GM19240 (cell line): Measurements from ENCODE around the gene JARID2.

Experiments
- DNase-seq: peaks from one replicate; pipeline ENCODE4 v3.0.0; 2011; ENCODE audit warnings: low spot score; ENCODE audit not compliant: insufficient read length

Gene JARID2

DNA sequence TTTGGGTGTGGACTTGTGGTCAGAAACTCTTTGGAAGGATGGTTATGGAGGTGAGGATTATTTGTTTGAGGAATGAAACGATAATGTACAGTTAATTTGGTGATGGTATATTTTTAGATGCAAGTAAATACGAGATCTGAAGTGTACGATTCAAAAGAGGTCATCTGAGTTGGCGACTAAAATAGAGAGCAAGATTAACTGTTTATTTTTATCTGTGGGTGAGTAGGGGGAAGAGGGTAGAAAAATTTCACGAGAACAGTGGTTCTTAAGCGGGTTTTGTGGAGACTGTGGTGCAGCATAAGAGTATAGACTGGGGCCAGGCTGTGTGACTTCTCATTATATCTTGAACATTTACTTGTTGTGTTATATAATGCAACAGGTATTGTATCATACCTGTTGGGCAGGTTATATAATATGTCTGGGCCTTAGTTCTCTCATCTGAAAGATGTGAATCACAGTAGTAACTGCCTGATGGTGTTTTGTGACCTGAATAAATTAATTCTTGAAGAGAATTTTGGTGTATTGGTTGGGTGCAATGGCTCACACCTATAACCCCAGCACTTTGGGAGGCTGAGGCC is 171.2 kb downstream of the JARID2 start:
- no peak for DNase-seq

DNA sequence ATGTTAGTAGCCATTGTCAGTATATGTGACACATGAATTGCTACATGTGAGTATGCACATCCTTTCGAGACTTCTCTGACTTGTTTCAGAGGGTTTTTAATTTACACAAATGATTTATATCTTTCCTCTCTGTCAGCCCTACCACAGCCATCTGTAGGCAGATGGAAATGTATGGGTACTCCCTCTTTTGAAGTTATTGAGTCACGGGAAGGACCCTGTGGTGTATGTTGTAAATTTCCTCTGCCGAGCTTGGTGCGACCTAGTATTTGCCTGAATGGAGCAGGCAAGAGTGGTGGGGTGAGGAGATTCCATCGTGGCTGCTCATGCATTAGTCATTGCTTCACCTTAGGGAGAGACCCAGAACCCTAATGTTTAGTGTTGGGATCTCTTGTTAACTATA is 171.9 kb downstream of the JARID2 start:
- no peak for DNase-seq

DNA sequence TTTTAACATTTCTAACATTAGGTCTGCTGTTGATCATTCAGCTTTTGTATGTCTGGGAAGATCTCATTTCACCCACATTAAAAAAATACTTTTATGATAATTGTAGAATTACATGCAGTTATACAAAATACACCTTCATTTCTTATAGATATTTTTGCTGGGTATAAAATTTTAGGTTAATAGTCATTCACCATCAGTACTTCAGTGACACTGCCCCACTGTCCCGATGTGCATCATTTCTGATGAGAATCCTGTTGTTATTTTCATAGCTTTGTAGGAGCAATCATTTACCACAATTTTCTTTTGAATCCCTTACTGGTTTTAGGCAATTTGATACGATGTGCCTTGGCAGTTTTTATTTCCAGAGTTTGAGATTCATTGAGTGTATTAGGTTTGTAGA is 173.6 kb downstream of the JARID2 start:
- no peak for DNase-seq

DNA sequence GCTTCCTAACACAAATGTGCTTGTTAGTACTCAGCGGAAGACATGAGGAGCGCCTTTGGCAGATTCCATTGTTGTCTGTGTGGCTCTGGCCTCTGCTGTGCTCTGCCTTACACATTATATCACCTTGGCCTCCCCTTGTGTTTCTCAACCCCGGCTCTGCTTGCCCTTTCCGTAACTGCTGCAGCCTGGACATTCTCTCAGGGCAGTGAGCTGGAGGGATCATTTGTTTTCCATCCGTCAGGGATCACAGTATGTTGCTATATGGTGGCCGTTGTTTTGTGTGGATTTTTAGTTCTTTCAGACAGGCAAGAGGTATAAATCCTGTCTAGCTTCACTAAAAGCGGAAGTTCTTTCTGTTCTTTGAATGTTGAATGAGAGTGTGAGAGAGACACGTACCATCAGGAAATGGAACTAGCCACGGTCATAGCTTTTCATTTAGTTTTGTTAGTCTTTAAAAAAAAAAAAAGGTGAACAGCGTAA is 175.1 kb downstream of the JARID2 start:
- DNase-seq, result peak; percentile 50

DNA sequence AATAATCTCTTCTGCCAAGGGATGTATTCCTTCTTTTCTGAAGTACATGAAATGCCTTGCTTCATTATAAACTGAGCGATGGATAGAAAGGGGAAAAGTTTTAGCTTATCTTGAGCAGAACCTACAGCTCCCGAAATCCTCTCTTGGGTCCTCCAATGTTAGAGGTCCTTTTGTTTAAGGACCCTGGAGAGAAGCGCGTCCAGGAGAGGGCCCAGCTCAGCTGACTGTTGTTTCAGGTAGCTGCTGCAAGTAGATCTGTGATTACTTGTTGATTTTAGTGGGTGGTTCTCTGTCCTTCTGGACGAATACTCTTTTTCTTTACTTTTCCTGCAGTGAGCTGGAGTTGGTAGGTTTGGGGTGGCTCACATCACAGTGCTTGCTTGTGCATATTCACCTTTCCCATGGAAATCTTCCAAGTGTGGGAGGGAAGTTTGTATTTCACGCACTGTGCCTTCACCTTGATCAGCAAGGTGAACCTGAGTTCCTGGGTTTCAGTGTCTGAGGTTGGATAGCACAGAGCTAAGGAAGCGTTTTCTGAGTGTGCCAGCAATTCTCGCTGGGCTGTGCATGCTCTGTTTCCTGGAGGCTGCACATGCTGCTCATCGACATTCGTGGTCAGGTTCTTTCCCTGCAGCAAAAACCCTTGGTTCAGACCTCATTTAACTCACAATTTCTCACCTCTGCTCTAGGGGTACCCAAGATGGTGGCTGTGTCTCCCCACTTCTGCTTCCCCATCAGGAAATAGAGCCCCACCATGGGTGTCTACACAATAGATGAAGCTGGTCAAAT is 176.3 kb downstream of the JARID2 start:
- no peak for DNase-seq

DNA sequence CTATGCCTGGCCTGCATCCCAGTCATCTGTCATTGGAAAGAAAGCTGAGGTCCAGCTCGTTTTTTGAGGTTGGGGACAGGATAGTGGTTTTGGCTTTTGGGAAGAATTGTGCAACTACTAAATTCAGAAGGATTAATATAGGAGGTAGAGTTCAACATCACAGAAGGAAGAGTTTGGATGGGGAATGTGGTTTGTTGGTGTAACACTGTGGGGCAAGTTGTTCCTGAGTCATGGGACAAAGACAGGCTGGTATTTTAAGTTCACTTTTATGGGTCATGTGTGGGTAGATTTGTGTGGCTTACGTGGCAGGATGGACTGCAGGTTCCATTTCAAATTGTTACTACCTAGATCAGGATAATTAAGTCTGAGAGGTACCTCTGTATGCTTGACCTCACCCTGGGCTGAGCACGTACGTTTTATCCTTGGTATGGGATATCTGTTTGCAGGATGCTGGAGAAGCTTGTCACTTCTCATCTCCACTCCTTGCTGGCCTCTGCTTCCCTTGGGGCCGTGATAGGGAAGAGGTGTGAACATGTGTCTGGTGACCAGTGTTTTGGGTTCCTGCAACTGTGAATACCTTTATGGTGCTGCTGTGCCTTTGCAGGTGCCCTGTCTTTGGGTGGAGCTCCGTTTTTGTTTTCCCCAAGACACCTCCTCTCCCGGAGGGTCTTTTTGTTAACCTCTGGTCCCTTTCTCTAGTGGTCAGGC is 177.6 kb downstream of the JARID2 start:
- no peak for DNase-seq

DNA sequence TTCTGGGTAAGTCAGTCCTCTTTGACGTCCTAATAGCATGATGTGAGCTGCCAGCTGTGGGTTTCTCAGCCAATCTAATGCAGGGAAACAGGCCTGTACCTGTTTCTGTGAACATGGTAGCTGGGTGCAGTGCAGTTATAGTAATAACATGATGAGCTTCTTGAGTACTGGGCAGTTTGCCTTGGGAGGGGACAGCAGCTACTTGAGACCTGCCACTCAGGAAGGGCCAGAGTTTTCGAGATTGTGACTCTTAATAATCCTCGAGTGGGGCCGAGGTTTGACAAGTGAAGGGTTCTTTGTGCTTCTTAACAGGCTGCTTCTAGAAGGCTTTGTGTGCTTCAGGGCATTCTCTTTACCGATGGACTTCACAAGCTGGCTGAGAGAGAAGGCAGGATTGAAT is 180.1 kb downstream of the JARID2 start:
- no peak for DNase-seq

DNA sequence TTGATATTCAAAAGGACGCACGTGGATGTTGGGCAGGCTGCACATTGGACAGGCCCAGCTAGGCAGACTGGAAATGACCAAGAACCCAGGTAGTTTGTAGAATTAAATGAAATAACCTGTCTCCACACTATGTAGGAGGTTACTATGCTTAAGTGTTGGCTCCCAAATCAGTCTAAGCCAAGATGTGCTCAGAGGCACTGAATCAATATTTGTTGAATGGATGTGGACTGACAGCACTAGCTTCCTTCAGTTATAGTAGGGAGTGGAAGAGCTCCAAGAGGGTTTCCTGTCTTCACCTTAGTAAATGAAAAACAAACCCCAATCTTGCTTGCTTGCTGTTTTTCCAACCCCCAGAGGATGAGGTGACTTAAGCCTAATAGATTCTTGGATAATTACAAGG is 180.5 kb downstream of the JARID2 start:
- no peak for DNase-seq

DNA sequence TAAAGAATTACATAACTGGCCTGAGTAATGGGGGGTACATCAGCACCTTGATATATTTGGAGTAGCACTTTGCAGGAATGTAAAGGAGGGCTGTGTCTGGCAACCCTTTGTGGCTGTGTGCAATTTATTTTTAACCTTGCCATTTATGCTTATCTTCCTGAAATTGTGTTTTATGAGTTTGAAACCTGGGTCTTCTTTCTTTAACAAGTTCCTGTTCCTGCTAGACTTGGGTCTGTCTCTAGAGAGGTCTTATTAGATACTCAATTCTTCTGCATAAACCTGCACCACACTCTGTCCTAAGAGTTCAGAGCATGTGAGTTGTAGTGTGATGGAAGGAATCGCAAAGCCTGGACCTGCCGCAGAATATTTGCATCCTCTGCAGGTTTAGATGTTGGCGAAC is 181.0 kb downstream of the JARID2 start:
- DNase-seq, result no peak

DNA sequence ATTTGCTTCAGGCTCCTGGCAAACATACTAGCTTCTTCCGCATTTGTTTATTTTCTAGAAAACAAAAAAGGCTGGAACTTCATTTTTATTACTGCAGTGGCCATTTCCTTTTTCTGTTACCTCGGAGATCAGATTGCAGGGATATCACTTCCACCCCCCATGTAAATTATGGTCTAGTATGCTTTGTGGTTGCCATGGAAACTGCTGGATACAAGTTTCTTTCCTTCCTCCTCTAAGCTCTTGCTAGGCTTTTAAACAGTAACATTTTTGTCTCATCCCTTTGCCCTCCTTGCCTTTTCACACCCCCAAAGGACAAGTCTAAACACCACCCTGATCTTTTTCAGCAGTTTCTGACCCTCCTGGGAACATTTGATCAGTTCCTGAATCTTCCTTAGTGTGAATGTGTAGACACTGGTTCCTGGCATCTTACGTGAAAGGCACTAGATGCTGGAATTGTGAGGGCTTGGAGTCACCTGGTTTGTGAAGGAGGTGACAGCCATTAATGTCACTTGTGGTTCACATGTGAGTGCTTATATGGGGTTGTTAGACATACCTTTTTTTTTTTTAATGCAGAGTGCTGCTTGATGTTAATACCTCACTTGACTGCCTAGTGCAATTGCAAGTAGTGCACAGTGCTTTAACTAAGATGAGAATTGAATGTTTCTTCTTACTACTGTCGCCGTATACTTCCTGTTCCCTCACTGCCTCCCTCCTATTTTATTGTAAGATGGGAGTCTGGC is 181.6 kb downstream of the JARID2 start:
- no peak for DNase-seq

DNA sequence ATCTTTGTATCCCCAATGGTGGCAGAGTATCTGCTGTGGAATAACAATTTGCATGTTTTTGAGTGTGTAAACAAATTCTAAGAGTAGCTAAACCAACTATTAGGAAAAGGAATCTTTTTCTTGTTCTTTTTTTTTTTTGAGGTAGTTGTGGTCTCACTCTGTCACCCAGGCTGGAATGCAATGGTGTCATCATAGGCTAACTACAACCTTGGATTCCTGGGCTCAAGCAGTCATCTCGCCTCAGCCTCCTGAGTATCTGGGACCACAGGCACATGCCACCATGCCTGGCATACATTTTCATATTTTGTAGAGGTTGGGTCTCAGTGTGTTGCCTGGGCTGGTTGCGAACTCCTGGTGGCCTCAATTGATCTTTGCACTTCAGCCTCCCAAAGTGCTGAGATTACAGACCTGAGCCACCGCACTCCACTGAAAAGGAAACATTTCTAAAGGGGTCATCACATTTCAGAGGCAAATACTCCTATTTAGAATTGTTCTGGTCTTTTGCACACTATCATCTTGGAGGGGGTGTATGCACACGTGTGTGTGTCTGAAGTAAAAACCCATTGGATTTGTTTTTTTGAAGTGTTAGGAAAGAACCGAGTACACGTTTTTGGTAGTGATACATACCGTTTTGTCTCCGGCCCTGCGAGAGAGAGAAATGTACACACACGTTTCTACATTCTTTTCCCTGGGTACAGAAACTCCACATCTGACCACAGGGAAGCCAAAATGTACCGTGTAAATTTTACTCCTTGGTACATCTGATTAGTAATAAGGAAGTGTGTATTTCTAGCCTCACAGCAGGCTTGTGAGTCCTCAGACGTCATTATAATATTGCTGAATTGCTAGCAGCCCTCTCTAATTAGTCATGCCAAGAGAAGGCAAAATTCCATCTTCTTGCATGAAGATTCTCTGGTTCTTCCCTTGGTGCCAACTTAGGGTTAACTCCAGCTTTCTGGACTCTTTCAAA is 183.6 kb downstream of the JARID2 start:
- DNase-seq, result no peak

DNA sequence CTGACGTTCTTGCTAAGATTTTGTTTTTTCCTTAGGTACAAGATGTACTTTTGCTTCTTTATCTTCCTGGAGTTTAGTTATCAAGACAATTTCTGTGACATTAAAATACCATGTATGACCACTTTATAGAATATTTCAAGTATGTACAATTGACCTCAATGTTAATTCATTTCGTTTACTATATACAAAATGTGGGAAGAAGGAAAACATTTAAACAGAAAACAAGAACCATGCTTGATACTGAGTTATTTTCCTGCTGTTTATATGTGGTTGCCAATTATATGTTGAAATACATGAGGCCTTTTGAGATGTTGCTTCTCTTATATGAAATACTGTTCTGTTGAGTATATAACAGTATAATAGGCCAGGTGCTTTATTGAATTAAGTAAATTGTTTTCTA is 184.3 kb downstream of the JARID2 start:
- no peak for DNase-seq

DNA sequence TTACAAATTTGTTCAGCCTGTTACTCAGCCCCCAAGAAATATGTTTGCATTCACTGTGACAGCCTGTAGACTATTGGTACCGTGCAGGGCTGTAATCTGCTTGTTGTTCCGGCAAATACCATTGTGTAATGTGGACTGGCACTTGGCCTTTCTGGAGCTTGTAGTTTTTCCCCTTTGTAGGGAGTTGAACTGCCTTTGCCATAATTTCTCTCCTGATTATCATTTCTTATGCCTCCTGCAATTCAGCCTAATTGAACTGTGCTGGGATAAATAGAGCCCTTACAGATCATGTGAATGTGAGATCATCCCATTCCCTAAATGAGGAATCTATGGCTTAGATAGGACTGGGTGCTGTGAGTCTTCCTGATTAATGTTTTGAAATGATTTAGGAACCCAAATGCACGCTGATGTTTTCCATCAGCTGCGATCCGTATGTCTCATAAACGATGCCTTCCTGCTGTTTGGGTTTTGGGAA is 185.1 kb downstream of the JARID2 start:
- no peak for DNase-seq

DNA sequence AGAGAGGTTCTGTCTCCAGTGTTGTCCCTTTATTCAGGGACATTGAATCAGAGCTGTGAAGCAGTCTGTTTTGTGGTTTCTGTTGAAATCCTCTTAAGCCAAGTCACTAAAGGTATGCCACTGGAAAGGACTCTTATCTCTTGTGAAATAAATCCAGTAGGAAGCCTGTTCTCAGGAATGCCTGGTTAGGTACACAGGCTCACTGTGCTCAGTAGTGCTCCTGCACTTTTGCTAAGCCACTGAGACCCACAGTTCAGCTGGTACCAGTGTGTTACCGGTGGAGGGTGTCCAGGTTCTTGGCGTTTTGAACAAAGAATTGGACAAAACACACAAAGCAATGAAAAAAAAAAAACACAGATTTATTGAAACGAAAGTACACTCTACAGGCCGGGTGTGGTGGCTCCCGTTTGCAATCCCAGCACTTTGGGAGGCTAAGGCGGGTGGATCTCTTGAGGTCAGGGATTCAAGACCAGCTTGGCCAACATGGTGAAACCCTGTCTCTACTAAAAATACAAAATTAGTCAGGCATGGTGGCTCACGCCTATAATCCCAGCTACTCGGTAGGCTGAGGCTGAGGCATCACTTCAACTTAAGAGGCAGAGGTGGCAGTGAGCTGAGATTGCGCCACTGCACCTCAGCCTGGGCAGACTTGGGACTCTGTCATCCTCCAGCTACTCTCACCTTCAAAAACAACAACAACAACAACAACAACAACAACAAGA is 186.1 kb downstream of the JARID2 start:
- DNase-seq, result no peak

DNA sequence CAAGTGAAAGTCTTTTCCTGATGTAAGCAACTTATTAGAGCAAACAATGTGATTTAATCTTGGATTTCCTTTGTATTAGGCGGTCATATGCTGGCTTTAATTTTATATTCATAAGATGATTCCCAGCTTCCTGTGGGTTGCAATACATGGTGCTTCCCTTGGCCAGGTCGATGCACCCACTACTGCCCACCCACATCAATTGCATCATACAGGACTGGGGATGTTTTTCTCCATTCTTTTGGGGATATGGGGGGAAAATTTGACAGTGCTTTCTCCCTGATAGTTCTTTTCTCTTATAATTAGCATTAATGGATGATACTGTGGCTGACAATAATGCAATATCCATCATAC is 187.6 kb downstream of the JARID2 start:
- DNase-seq, result no peak

DNA sequence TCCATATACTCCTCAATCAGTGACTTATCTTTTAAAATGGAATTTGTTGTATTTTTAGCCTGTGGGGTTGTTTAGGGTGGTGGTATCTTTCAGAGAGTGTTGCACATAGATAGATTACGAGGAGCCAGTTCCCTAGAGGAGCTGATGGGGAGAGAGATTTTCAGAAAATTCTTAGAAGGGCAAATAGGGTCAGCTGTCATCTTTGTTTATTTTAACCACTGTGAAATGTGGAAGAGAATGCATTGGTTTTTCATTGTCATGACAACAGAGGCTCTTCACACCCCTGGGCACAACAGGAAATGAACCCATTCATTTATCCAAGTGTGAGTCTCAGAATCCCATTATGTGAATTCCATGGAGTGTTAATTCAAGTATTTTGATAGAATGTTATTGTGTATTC is 188.4 kb downstream of the JARID2 start:
- DNase-seq, result no peak

DNA sequence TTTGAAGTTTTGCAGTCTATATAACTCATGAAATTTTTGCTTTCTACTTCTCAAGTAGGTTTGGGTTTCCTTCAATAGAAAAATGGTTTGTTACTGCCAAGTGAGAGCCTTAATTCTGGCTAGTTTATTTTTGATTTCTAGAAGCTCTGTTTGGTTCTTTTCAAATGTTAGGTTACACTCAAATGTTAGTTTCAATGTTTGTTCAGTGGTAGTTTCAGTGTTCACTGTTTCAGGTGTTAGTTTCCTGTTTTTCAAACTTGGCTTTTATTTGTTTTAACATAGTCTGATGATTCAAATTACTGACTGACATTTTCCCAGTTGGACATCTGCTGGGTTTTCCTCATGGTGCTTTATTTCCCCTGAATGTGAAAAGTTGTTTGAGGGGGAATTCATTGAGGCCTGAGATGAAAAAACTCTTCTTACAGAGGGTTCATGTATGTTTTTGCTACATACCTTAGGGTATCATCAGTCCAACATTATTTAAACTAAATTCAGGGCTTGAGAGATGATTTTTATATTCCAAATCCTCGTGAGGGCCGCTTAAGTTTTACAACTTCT is 189.0 kb downstream of the JARID2 start:
- DNase-seq, result no peak

DNA sequence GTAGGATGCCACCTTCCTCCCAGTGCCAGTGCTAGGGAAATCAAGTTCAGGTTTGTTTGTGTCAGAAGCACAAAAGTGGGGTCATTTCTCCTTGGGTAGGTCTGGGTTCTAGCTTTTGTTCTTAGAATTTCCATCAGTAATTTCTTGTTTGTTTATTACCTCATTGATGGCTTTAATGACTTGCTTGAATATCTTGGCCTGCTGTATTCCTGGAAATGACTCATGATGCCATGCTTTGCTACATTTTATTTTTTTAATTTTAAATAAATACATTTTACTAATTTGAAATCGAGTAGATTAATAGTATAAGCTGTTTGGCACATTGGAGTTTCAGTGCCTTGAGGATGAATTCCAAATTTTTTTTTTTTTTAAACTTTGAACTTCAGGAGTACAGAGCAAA is 189.6 kb downstream of the JARID2 start:
- DNase-seq, result no peak

DNA sequence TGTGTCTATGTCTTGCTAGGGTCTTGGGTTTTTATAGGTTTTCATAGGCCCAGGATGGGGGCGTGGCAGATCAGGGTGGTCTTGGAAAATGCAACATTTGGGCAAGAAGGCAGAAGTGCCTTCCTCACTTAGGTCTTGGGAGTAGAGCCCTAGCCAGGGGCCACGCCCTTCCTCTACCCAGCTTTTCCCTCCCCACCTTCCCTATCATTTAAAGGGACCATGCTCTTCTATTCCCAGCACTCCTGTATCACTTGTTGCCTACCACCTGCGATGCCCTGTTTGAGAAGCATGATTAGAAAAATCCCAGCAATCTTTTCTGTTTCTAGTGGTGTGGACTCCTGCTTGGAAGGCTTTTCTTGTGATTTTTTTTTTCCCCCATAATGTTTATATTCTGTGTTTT is 190.6 kb downstream of the JARID2 start:
- DNase-seq, result no peak
